ENCODE results near the gene NLRC3.

DNA sequence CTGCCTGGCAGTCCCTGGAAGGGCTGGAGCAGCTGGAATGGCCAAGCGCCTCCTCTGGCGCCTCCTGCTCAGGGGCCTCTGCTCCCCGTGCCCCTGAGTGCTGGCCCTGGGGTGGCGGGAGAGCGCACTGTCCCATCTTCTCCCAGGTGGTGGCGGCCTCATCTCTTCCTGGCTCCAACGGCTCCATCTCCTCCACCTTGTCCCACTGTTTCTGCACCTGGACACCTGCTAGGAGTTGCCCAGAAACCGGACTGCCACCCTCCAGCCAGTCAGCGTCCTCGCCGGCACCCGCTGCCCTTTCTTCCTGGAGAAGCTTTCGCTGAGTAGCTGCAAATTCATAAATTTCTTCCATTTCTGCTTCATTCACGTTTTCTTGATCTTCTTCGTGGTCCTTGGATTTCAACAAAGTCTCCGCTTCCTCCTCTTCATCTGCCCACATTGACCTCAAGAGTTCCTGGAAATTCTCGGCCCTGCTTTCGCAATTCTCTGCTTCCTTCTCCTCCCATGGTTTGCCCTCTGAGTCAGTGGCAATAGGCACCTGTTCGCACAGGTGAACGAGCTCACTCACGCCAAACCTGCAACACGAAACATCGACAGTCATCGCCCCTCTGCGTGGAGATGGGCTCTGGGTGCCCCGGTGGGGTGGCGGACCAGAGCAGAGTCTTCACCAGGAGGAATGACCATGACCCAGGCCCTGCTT lies 13.7 kb upstream of the NLRC3 start:
- TF ChIP-seq ISL1 (CRISPR knock-in tag; IDR thresholded peaks at IDR 0.05) (no peak), ZNF565 (CRISPR knock-in tag; conservative IDR thresholded peaks at IDR 0.05; ENCODE audit: low read depth) (no peak), ZFP30 (CRISPR knock-in tag; IDR thresholded peaks at IDR 0.05) (no peak), SNAI2 (CRISPR knock-in tag; IDR thresholded peaks at IDR 0.05) (no peak), PPARA (CRISPR knock-in tag; IDR thresholded peaks at IDR 0.05; ENCODE audit: borderline replicate concordance) (no peak), ARNTL (CRISPR knock-in tag; IDR thresholded peaks at IDR 0.05; ENCODE audit: borderline replicate concordance, low read depth) (no peak), TCF4 (CRISPR knock-in tag; IDR thresholded peaks at IDR 0.05; ENCODE audit: borderline replicate concordance) (no peak), CREB5 (CRISPR knock-in tag; IDR thresholded peaks at IDR 0.05; ENCODE audit: low read depth) (no peak), BACH2 (CRISPR knock-in tag; IDR thresholded peaks at IDR 0.05; ENCODE audit: borderline replicate concordance) (no peak), ZNF70 (CRISPR knock-in tag; IDR thresholded peaks at IDR 0.05) (no peak), ZNF8 (CRISPR knock-in tag; IDR thresholded peaks at IDR 0.05) (no peak)
- TF ChIP-seq, protein P1, sequence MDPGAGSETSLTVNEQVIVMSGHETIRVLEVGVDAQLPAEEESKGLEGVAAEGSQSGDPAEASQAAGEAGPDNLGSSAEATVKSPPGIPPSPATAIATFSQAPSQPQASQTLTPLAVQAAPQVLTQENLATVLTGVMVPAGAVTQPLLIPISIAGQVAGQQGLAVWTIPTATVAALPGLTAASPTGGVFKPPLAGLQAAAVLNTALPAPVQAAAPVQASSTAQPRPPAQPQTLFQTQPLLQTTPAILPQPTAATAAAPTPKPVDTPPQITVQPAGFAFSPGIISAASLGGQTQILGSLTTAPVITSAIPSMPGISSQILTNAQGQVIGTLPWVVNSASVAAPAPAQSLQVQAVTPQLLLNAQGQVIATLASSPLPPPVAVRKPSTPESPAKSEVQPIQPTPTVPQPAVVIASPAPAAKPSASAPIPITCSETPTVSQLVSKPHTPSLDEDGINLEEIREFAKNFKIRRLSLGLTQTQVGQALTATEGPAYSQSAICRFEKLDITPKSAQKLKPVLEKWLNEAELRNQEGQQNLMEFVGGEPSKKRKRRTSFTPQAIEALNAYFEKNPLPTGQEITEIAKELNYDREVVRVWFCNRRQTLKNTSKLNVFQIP (CRISPR knock-in tag; IDR thresholded peaks at IDR 0.05; ENCODE audit: borderline replicate concordance, low read depth), result no peak
- TF ChIP-seq, protein P2, sequence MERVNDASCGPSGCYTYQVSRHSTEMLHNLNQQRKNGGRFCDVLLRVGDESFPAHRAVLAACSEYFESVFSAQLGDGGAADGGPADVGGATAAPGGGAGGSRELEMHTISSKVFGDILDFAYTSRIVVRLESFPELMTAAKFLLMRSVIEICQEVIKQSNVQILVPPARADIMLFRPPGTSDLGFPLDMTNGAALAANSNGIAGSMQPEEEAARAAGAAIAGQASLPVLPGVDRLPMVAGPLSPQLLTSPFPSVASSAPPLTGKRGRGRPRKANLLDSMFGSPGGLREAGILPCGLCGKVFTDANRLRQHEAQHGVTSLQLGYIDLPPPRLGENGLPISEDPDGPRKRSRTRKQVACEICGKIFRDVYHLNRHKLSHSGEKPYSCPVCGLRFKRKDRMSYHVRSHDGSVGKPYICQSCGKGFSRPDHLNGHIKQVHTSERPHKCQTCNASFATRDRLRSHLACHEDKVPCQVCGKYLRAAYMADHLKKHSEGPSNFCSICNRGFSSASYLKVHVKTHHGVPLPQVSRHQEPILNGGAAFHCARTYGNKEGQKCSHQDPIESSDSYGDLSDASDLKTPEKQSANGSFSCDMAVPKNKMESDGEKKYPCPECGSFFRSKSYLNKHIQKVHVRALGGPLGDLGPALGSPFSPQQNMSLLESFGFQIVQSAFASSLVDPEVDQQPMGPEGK (CRISPR knock-in tag; IDR thresholded peaks at IDR 0.05; ENCODE audit: borderline replicate concordance), result no peak
